K562 (cell line): ENCODE results near the gene UBR3. TPM values are rescaled to one million over a fixed set of nuclear protein-coding genes. Genes with fewer than 3 reads are reported as not detected.
"Not testable (repeated sequence)": the region's sequence is repeated elsewhere in the genome, so short reads cannot be mapped to it uniquely, and the experiment has no call there.

Source experiments
- ATAC-seq: fragments of 200-7000 bp; cut with Tn5 transposase; 3 replicates; pipeline ENCODE4 v1.9.1; 2020; ENCODE audit warnings: moderate library complexity
- BruUV-seq: library from RNA; stranded (reverse); fragments of 400-500 nt; replicated peaks from 2 replicates; lab custom pipeline; 2021; lab: Mats Ljungman, UMichigan
- CTCF ChIA-PET: fragments of 300-600 bp; formaldehyde crosslinking; extraction: SDS; loops from one replicate; lab custom pipeline; 2021; ENCODE audit warnings: low intra/inter-chr PET ratio; lab: Yijun Ruan, JAX
- POLR2A ChIA-PET: fragments of 300-600, 350-650 bp; sonication (Branson Sonifier 250); formaldehyde crosslinking; extraction: SDS; loops from one replicate; lab custom pipeline; 2021; ENCODE audit warnings: antibody characterized with exemption, inconsistent platforms; lab: Yijun Ruan, JAX
- DNase-seq, 4 experiments: peaks; one replicate each; pipeline versions ENCODE4 v3.0.0 to v3.0.0-alpha.2; 2011 to 2018; ENCODE audit warnings: low spot score in 3 of 4, mixed read lengths in 3 of 4; ENCODE audit errors: extremely low read depth in 1 of 4
- FAIRE-seq: peaks from 2 replicates; lab custom pipeline; 2011; peaks lifted over from hg19 to GRCh38; lab: Jason Lieb, UNC
- H2AFZ ChIP-seq: 2 replicates; pipeline ENCODE4 v1.6.0; 2011; ENCODE audit warnings: low read depth, low read length, control low read depth, inconsistent platforms
- H3K27ac ChIP-seq: fragments of 200-600 bp; 3 replicates; pipeline ENCODE4 v1.8.0; 2011; ENCODE audit warnings: low read depth, mild to moderate bottlenecking, control low read depth, inconsistent platforms, low read length, moderate library complexity, mixed read lengths; ENCODE audit errors: extremely low read depth
- H3K27me3 ChIP-seq, 2 experiments: fragments of 300-600 bp in 1 of 2; 2 replicates in 1 of 2; 3 replicates in 1 of 2; pipeline versions ENCODE4 v1.6.0 to v1.8.0; 2011; ENCODE audit warnings: inconsistent platforms in 2 of 2, low read length in 2 of 2, mild to moderate bottlenecking in 1 of 2, mixed read lengths in 1 of 2, moderate library complexity in 1 of 2; ENCODE audit not compliant: control insufficient read depth in 2 of 2, insufficient read depth in 2 of 2
- H3K36me3 ChIP-seq: fragments of 300-600 bp; 3 replicates; pipeline ENCODE4 v1.8.0; 2011; ENCODE audit warnings: mild to moderate bottlenecking, low read length, inconsistent platforms; ENCODE audit not compliant: control insufficient read depth, insufficient read depth
- H3K4me1 ChIP-seq, 2 experiments: fragments of 200-600 bp in 1 of 2; replicated peaks in 1 of 2; 2 replicates in 1 of 2; 3 replicates in 1 of 2; pipeline versions ENCODE4 v1.5.1 to v1.8.0; 2011; ENCODE audit warnings: inconsistent platforms in 2 of 2, low read length in 2 of 2, mild to moderate bottlenecking in 1 of 2, mixed read lengths in 1 of 2, moderate library complexity in 1 of 2; ENCODE audit not compliant: control insufficient read depth in 2 of 2, insufficient read depth in 2 of 2
- H3K4me2 ChIP-seq: 2 replicates; pipeline ENCODE4 v1.6.1; 2011; ENCODE audit warnings: low read length, control low read depth, inconsistent platforms, mixed read lengths; ENCODE audit not compliant: insufficient read depth
- H3K4me3 ChIP-seq: fragments of 200-600 bp; sonication (generic), shearing (Covaris generic); 2 replicates; pipeline ENCODE4 v1.5.1; 2016; ENCODE audit warnings: control low read depth, inconsistent platforms
- H3K79me2 ChIP-seq: fragments of 200-600 bp; 3 replicates; pipeline ENCODE4 v1.8.0; 2011; ENCODE audit warnings: low read length, inconsistent platforms; ENCODE audit not compliant: control insufficient read depth, insufficient read depth
- H3K9ac ChIP-seq, 2 experiments: 2 replicates each; pipeline versions ENCODE4 v1.6.0 to v1.6.1; 2011; ENCODE audit warnings: low read depth in 2 of 2, low read length in 2 of 2, control low read depth in 1 of 2, inconsistent platforms in 1 of 2, mild to moderate bottlenecking in 1 of 2, mixed read lengths in 1 of 2; ENCODE audit not compliant: insufficient read depth in 1 of 2
- H3K9me1 ChIP-seq: one replicate; pipeline ENCODE4 v1.6.0; 2011; ENCODE audit warnings: inconsistent platforms, mild to moderate bottlenecking, low read length, moderate library complexity; ENCODE audit not compliant: control insufficient read depth, insufficient read depth
- H3K9me3 ChIP-seq: replicated peaks from 2 replicates; pipeline ENCODE4 v1.5.1; 2011; ENCODE audit warnings: low read depth, low read length, inconsistent platforms; ENCODE audit not compliant: control insufficient read depth, insufficient read depth
- H4K20me1 ChIP-seq: replicated peaks from 2 replicates; pipeline ENCODE4 v1.6.1; 2011; ENCODE audit warnings: low read length, inconsistent platforms, mixed read lengths; ENCODE audit not compliant: control insufficient read depth, insufficient read depth
- BCOR ChIP-seq: fragments of 450-650 bp; IDR thresholded peaks from 2 replicates; pipeline ENCODE4 v1.6.1; 2016
- KDM1A ChIP-seq, 2 experiments: fragments of 450-650 bp; IDR thresholded peaks; 2 replicates each; pipeline ENCODE4 v1.6.1; 2016; ENCODE audit warnings: mild to moderate bottlenecking in 2 of 2
- ZNF146 ChIP-seq: IDR thresholded peaks from one replicate; pipeline ENCODE4 v1.6.1; 2018; ENCODE audit warnings: missing compliant biosample characterization; ENCODE audit not compliant: unreplicated experiment
- WGBS: fragments of 100-300 bp; shearing (Covaris generic); methylation state at CpG from one replicate; pipeline ENCODE4 v1.1.6; 2016; ENCODE audit warnings: low coverage, mixed read lengths; ENCODE audit not compliant: insufficient coverage; ENCODE audit errors: missing lambda C conversion rate; 5-methylcytosine and 5-hydroxymethylcytosine counted together
- in situ Hi-C: fragments of 300-500 bp; cut with MboI; formaldehyde crosslinking; loops from 4 replicates; pipeline ENCODE4 v1.15.0; 2018; ENCODE audit warnings: inconsistent platforms, mixed read lengths
- intact Hi-C: fragments of 100-400 bp; cut with micrococcal nuclease; formaldehyde crosslinking; loops from 2 replicates; pipeline ENCODE4 v1.14.2; 2022
- polyA plus RNA-seq, 8 experiments: library from polyadenylated mRNA; depleted of rRNA in 4 of 8; stranded (reverse) in 5 of 8; unstranded in 3 of 8; fragments of >200 nt; fragmentation: Nextera tagmentation in 2 of 8; fragmentation: Illumina TruSeq in 1 of 8; extraction: Ambion mirVana in 2 of 8; extraction: Trizol in 1 of 8; gene quantifications; 2 replicates each; pipeline versions ENCODE4 v1.2.1 to v1.2.3, GENCODE V29; 2011 to 2014; ENCODE audit warnings: inconsistent platforms in 1 of 8, missing spikeins in 1 of 8
- total RNA-seq, 7 experiments: library from RNA; depleted of rRNA in 6 of 7; stranded (reverse); fragments of >200 nt in 6 of 7; fragmentation: Illumina TruSeq in 2 of 7; extraction: Trizol in 2 of 7; gene quantifications; 2 replicates each; pipeline versions ENCODE4 v1.2.1 to v1.2.3, GENCODE V29; 2011 to 2021; ENCODE audit warnings: low replicate concordance in 1 of 7
- TF ChIP-seq, protein P1 (sequence below): fragments of 450-650 bp; IDR thresholded peaks from 2 replicates; pipeline ENCODE4 v1.6.1; 2016; ENCODE audit warnings: mild to moderate bottlenecking

The UBR3 gene
- total and polyA plus RNA-seq, 9 of the 15 experiments (the other 6 are each of a cell fraction or from before 2014, with no cell fraction given): 14.4 to 63.5 (median 40.4) TPM

- BruUV-seq, H3K4me2 ChIP-seq, H3K9me3 ChIP-seq, CTCF ChIA-PET, H3K4me1 ChIP-seq, DNase-seq, in situ Hi-C loops, H3K27me3 ChIP-seq, H3K4me3 ChIP-seq, H4K20me1 ChIP-seq, FAIRE-seq, H3K9ac ChIP-seq, intact Hi-C loops, H2AFZ ChIP-seq, H3K9me1 ChIP-seq, ATAC-seq, H3K27ac ChIP-seq: not testable (repeated sequence)
- 89% methylated on average over 6 of the region's 6 CpGs for whole genome bisulfite sequencing
- POLR2A ChIA-PET: interaction anchor here (6.0 kb wide), 1 partner anchor 10 kb away, joined by 26 read pairs; the partner anchor contains the start of gene UBR3
- Histone ChIP-seq H3K36me3 (peaks cover 78% of the 10 kb centered on the region), H3K79me2 (peaks cover 38% of the 10 kb centered on the region)
- TF ChIP-seq BCOR (peak; percentile 87), ZNF146 (CRISPR knock-in tag) (peak; percentile 94), KDM1A (IDR thresholded peaks at IDR 0.05) (peak; percentile 57 to 73; a peak in 3 of 4 replicates)
- TF ChIP-seq, protein P1, sequence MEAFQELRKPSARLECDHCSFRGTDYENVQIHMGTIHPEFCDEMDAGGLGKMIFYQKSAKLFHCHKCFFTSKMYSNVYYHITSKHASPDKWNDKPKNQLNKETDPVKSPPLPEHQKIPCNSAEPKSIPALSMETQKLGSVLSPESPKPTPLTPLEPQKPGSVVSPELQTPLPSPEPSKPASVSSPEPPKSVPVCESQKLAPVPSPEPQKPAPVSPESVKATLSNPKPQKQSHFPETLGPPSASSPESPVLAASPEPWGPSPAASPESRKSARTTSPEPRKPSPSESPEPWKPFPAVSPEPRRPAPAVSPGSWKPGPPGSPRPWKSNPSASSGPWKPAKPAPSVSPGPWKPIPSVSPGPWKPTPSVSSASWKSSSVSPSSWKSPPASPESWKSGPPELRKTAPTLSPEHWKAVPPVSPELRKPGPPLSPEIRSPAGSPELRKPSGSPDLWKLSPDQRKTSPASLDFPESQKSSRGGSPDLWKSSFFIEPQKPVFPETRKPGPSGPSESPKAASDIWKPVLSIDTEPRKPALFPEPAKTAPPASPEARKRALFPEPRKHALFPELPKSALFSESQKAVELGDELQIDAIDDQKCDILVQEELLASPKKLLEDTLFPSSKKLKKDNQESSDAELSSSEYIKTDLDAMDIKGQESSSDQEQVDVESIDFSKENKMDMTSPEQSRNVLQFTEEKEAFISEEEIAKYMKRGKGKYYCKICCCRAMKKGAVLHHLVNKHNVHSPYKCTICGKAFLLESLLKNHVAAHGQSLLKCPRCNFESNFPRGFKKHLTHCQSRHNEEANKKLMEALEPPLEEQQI: peak; percentile 41; the same call in 1 of the 2 replicates
Measured at GRCh38 chr2:169817369-169817768, 9.9 kb upstream of the UBR3 start.
